VCaP (cell line): ENCODE measurements around the gene KRTAP10-2.
"Not testable (repeated sequence)": the region's sequence is repeated elsewhere in the genome, so short reads cannot be mapped to it uniquely, and the experiment has no call there.

Experiments used
- H3K27ac ChIP-seq: fragments of 450-650 bp; 2 replicates; pipeline ENCODE4 v1.5.1; 2017
- CTCF ChIP-seq: fragments of 450-650 bp; conservative IDR thresholded peaks from 2 replicates; pipeline ENCODE4 v1.5.1; 2017; ENCODE audit warnings: mild to moderate bottlenecking, moderate library complexity

Gene KRTAP10-2

GRCh38 chr21:44567481-44568171 lies 16.3 kb upstream of the KRTAP10-2 start:
- TF ChIP-seq CTCF: no peak
- H3K27ac ChIP-seq: no peak overlapping the region

- no peak for TF ChIP-seq CTCF
- no peak overlapping the region for H3K27ac ChIP-seq
Observed at GRCh38 chr21:44566403-44566802, 15.1 kb upstream of the KRTAP10-2 start.

- TF ChIP-seq CTCF: no peak
- H3K27ac ChIP-seq: no peak overlapping the region
Observed at GRCh38 chr21:44564886-44565598, 13.7 kb upstream of the KRTAP10-2 start.

GRCh38 chr21:44564099-44564498 lies 12.8 kb upstream of the KRTAP10-2 start:
- no peak overlapping the region for H3K27ac ChIP-seq
- TF ChIP-seq CTCF: no peak

GRCh38 chr21:44558695-44559094 lies 7.4 kb upstream of the KRTAP10-2 start, which contains the start of gene KRTAP10-3:
KRTAP10-3 (minus strand) TSS chr21:44558795; CDS start chr21:44558715, 80 bp downstream.
- no peak for TF ChIP-seq CTCF
- H3K27ac ChIP-seq: no peak within 1 kb of the TSS

- not testable (repeated sequence) for H3K27ac ChIP-seq
Observed at GRCh38 chr21:44558329-44558675, 7.0 kb upstream of the KRTAP10-2 start.

GRCh38 chr21:44557491-44558328 lies 6.4 kb upstream of the KRTAP10-2 start:
- no peak overlapping the region for H3K27ac ChIP-seq
- no peak for TF ChIP-seq CTCF
